Measurements from ENCODE around the gene UTP14C.

Gene UTP14C

GRCh38 chr13:51988988-51989618, 35.4 kb upstream of the UTP14C start:
- Histone ChIP-seq H3K27ac (ENCODE audit: low read depth in 2 of 2, low read length in 2 of 2) (no peak overlapping the region), H3K9me3 (ENCODE audit: control insufficient read depth in 2 of 2, low read length in 2 of 2) (no peaks in the 10 kb centered on the region), H3K36me3 (ENCODE audit: control insufficient read depth in 2 of 2, insufficient read depth in 2 of 2, low read length in 2 of 2) (no peaks in the 10 kb centered on the region), H3K27me3 (ENCODE audit: control insufficient read depth in 2 of 2, insufficient read depth in 2 of 2, low read length in 2 of 2) (no peaks in the 10 kb centered on the region), H3K4me1 (ENCODE audit: control insufficient read depth in 2 of 2, insufficient read depth in 2 of 2, low read length in 2 of 2) (no peaks in the 10 kb centered on the region), H3K4me3 (ENCODE audit: low read length in 2 of 2) (no peak overlapping the region), H3K9ac (ENCODE audit: low read depth in 1 of 2, low read length in 2 of 2) (no peak overlapping the region)

DNA sequence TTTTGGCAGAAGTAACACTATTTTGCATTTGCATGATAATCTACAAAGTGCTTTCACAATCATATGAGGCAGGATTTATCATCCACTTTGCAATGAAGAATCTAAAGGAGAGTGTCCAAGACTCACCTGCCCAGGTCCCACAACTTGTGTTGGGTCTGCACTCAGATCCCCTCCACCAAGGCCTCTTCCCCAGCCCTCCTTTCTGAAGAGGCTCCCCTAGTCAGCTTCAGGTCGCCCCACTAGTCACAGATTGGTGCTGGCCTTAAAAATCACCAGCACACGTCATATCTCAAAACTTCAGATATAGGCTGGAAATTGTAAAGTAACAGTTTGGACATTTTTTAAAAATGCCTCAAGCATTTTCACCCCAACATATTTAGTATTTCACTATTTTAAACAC, 30.8 kb upstream of the UTP14C start:
- Histone ChIP-seq H3K36me3 (ENCODE audit: control insufficient read depth in 2 of 2, insufficient read depth in 2 of 2, low read length in 2 of 2) (no peaks in the 10 kb centered on the region), H3K27ac (ENCODE audit: low read depth in 2 of 2, low read length in 2 of 2) (no peak overlapping the region), H3K9me3 (ENCODE audit: control insufficient read depth in 2 of 2, low read length in 2 of 2) (no peaks in the 10 kb centered on the region), H3K27me3 (ENCODE audit: control insufficient read depth in 2 of 2, insufficient read depth in 2 of 2, low read length in 2 of 2) (no peaks in the 10 kb centered on the region), H3K4me3 (ENCODE audit: low read length in 2 of 2) (no peak overlapping the region), H3K4me1 (ENCODE audit: control insufficient read depth in 2 of 2, insufficient read depth in 2 of 2, low read length in 2 of 2) (peaks cover 5 to 19% of the 10 kb centered on the region in 2 donors), H3K9ac (ENCODE audit: low read depth in 1 of 2, low read length in 2 of 2) (no peak overlapping the region)

DNA sequence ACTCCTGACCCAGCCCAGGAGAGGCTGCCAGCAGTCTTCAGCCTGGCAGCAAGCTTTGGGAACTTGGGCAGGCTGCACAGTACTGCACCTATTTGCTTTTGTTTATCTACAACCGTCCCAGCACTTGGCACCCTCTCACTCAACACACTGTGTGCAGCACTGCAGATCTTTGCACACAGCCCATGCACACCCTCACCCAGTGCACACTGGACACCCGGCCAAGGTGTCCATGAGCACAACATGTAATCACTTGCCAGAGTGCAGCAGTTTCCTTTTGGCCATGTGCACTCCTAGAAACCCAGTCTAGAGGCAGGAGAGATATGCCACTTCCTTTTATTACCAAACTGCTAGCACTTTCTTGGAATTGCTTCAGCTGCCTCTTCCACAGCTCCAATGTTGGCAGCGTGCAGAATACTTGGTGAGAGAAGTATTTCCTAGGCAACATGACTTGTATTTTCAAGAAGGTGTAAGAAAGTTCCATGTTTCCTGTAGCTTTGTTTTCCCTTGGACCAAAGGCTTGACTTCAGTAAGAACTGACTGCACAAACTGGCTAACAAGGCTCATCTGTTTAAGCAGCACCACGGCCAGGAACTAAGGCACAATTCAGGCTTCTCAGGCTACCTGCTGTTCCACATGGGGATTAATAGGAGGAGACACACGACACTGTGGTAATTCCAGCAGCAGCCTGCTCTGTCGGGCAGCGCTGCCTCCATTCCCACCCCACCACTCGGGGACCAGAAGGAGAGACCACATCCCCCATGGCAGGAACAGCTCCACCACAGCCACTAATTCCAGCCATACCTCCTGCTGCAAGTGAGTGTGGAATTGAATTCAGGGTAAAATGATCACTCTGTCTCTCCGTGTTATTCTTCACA, 28.6 kb upstream of the UTP14C start:
- no peaks in the 10 kb centered on the region for H3K36me3 ChIP-seq (ENCODE audit: control insufficient read depth in 2 of 2, insufficient read depth in 2 of 2, low read length in 2 of 2)
- peak overlapping the region in 1 of 2 donors; percentile 39 for H3K4me3 ChIP-seq (ENCODE audit: low read length in 2 of 2)
- H3K27me3 ChIP-seq (ENCODE audit: control insufficient read depth in 2 of 2, insufficient read depth in 2 of 2, low read length in 2 of 2) = no peaks in the 10 kb centered on the region

DNA sequence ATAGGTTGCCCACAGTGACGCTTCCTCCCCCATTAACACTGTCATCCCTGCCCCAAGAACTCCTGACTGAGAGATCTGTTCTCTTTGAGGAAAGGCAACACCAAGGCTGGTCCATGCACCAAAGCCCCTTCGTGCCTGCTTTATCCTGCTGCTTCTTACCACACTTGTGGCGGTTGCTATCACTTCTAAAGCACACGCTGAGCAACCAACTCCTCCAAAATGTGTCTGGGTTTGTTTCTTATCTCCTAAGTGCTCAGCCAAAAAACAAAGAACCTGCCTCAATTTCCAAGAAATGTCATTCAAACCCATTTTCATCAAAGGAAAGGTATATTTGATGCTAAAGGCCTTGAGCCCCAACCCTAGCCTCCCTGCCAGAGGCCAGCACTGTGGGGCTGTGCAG, 27.9 kb upstream of the UTP14C start:
- H3K9me3 ChIP-seq (ENCODE audit: control insufficient read depth in 2 of 2, low read length in 2 of 2) = no peaks in the 10 kb centered on the region
- H3K36me3 ChIP-seq (ENCODE audit: control insufficient read depth in 2 of 2, insufficient read depth in 2 of 2, low read length in 2 of 2) = no peaks in the 10 kb centered on the region
- H3K4me1 ChIP-seq (ENCODE audit: control insufficient read depth in 2 of 2, insufficient read depth in 2 of 2, low read length in 2 of 2) = peaks cover 5 to 19% of the 10 kb centered on the region in 2 donors
- no peak overlapping the region for H3K4me3 ChIP-seq (ENCODE audit: low read length in 2 of 2)
- H3K9ac ChIP-seq (ENCODE audit: low read depth in 1 of 2, low read length in 2 of 2) = no peak overlapping the region
- no peaks in the 10 kb centered on the region for H3K27me3 ChIP-seq (ENCODE audit: control insufficient read depth in 2 of 2, insufficient read depth in 2 of 2, low read length in 2 of 2)
- H3K27ac ChIP-seq (ENCODE audit: low read depth in 2 of 2, low read length in 2 of 2) = peak overlapping the region; percentile 63 to 65

More for the DNA sequence above, 28.6 kb upstream of the UTP14C start:
- no peaks in the 10 kb centered on the region for H3K9me3 ChIP-seq (ENCODE audit: control insufficient read depth in 2 of 2, low read length in 2 of 2)
- peak overlapping the region; percentile 63 to 65 for H3K27ac ChIP-seq (ENCODE audit: low read depth in 2 of 2, low read length in 2 of 2)
- H3K4me1 ChIP-seq (ENCODE audit: control insufficient read depth in 2 of 2, insufficient read depth in 2 of 2, low read length in 2 of 2) = peaks cover 5 to 19% of the 10 kb centered on the region in 2 donors
- H3K9ac ChIP-seq (ENCODE audit: low read depth in 1 of 2, low read length in 2 of 2) = peak overlapping the region; percentile 36 to 45

- no peaks in the 10 kb centered on the region for H3K9me3 ChIP-seq (ENCODE audit: control insufficient read depth in 2 of 2, low read length in 2 of 2)
- H3K9ac ChIP-seq (ENCODE audit: low read depth in 1 of 2, low read length in 2 of 2) = no peak overlapping the region
- H3K27ac ChIP-seq (ENCODE audit: low read depth in 2 of 2, low read length in 2 of 2) = no peak overlapping the region
- H3K27me3 ChIP-seq (ENCODE audit: control insufficient read depth in 2 of 2, insufficient read depth in 2 of 2, low read length in 2 of 2) = no peaks in the 10 kb centered on the region
- H3K4me3 ChIP-seq (ENCODE audit: low read length in 2 of 2) = no peak overlapping the region
- H3K4me1 ChIP-seq (ENCODE audit: control insufficient read depth in 2 of 2, insufficient read depth in 2 of 2, low read length in 2 of 2) = peaks cover 5 to 19% of the 10 kb centered on the region in 2 donors
- H3K36me3 ChIP-seq (ENCODE audit: control insufficient read depth in 2 of 2, insufficient read depth in 2 of 2, low read length in 2 of 2) = no peaks in the 10 kb centered on the region
Observed at GRCh38 chr13:51997186-51997585, 27.3 kb upstream of the UTP14C start.

DNA sequence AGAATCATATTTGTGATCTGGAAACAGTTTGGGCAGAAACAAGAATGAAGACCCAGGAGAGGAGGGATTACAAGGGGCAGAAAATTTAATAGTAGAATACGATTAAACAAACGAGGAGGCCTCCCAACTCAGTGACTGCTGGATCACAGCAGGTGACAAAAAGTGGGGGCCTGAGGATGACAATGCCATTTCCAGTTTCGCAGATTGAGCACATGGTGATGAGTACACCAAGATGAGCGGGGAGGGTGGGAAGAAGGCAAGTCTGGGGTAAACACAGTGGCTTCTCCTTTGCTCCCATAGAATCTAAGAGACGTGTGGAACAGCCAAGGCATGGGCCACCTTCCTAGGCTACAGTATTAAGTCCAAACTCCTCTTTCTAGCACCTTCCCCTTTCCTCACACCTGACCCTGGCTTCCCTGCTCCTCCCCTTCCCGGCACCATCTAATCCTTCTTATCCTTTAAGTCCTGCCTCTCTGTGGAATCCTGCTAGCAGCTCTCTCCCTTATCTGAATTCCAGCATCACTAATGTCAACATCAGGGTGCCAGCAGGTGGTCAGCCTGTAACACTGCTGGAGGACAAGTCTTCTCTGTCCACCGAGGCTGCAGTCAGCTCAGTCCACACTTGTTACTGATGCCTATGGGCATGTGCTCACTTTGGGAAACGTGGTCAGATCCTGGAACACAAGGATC, 26.7 kb upstream of the UTP14C start:
- Histone ChIP-seq H3K36me3 (ENCODE audit: control insufficient read depth in 2 of 2, insufficient read depth in 2 of 2, low read length in 2 of 2) (no peaks in the 10 kb centered on the region), H3K4me3 (ENCODE audit: low read length in 2 of 2) (no peak overlapping the region), H3K4me1 (ENCODE audit: control insufficient read depth in 2 of 2, insufficient read depth in 2 of 2, low read length in 2 of 2) (peaks cover 5 to 19% of the 10 kb centered on the region in 2 donors), H3K27ac (ENCODE audit: low read depth in 2 of 2, low read length in 2 of 2) (no peak overlapping the region), H3K9ac (ENCODE audit: low read depth in 1 of 2, low read length in 2 of 2) (no peak overlapping the region), H3K9me3 (ENCODE audit: control insufficient read depth in 2 of 2, low read length in 2 of 2) (no peaks in the 10 kb centered on the region), H3K27me3 (ENCODE audit: control insufficient read depth in 2 of 2, insufficient read depth in 2 of 2, low read length in 2 of 2) (no peaks in the 10 kb centered on the region)

- no peak overlapping the region for H3K9ac ChIP-seq (ENCODE audit: low read depth in 1 of 2, low read length in 2 of 2)
- H3K4me3 ChIP-seq (ENCODE audit: low read length in 2 of 2) = no peak overlapping the region
- no peak overlapping the region for H3K27ac ChIP-seq (ENCODE audit: low read depth in 2 of 2, low read length in 2 of 2)
- H3K27me3 ChIP-seq (ENCODE audit: control insufficient read depth in 2 of 2, insufficient read depth in 2 of 2, low read length in 2 of 2) = no peaks in the 10 kb centered on the region
- peaks cover 5 to 19% of the 10 kb centered on the region in 2 donors for H3K4me1 ChIP-seq (ENCODE audit: control insufficient read depth in 2 of 2, insufficient read depth in 2 of 2, low read length in 2 of 2)
- H3K36me3 ChIP-seq (ENCODE audit: control insufficient read depth in 2 of 2, insufficient read depth in 2 of 2, low read length in 2 of 2) = no peaks in the 10 kb centered on the region
- no peaks in the 10 kb centered on the region for H3K9me3 ChIP-seq (ENCODE audit: control insufficient read depth in 2 of 2, low read length in 2 of 2)
Observed at GRCh38 chr13:51998723-51999509, 25.6 kb upstream of the UTP14C start.

DNA sequence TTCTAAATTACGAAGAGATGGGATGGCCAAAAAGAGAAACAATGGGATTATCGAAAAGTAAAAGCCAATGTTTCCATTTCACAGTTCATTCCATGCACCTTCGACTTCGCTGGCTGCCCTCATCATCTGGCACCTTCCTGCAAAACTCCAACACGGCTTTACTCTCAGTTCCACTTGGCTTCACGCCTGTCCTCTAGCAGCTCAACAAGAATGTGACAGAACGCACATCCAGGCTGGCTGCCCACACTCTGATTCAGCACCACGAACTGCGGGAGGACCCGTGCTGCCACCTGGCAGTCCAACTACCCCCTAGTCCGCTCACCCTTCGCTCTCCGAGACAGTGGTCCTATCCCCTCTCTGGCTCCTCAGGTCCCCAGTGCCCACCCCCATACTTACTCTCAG, 25.0 kb upstream of the UTP14C start:
- peaks cover 5 to 23% of the 10 kb centered on the region in 2 donors for H3K4me1 ChIP-seq (ENCODE audit: control insufficient read depth in 2 of 2, insufficient read depth in 2 of 2, low read length in 2 of 2)
- no peak overlapping the region for H3K9ac ChIP-seq (ENCODE audit: low read depth in 1 of 2, low read length in 2 of 2)
- H3K27ac ChIP-seq (ENCODE audit: low read depth in 2 of 2, low read length in 2 of 2) = no peak overlapping the region
- H3K27me3 ChIP-seq (ENCODE audit: control insufficient read depth in 2 of 2, insufficient read depth in 2 of 2, low read length in 2 of 2) = no peaks in the 10 kb centered on the region
- H3K9me3 ChIP-seq (ENCODE audit: control insufficient read depth in 2 of 2, low read length in 2 of 2) = no peaks in the 10 kb centered on the region
- H3K4me3 ChIP-seq (ENCODE audit: low read length in 2 of 2) = no peak overlapping the region
- no peaks in the 10 kb centered on the region for H3K36me3 ChIP-seq (ENCODE audit: control insufficient read depth in 2 of 2, insufficient read depth in 2 of 2, low read length in 2 of 2)

- Histone ChIP-seq H3K4me1 (ENCODE audit: control insufficient read depth in 2 of 2, insufficient read depth in 2 of 2, low read length in 2 of 2) (peaks cover 5 to 23% of the 10 kb centered on the region in 2 donors), H3K27ac (ENCODE audit: low read depth in 2 of 2, low read length in 2 of 2) (no peak overlapping the region), H3K4me3 (ENCODE audit: low read length in 2 of 2) (no peak overlapping the region)
Observed at GRCh38 chr13:51999921-52000320, 24.6 kb upstream of the UTP14C start.

More at GRCh38 chr13:51999921-52000320, 24.6 kb upstream of the UTP14C start:
- Histone ChIP-seq H3K9me3 (ENCODE audit: control insufficient read depth in 2 of 2, low read length in 2 of 2) (no peaks in the 10 kb centered on the region), H3K36me3 (ENCODE audit: control insufficient read depth in 2 of 2, insufficient read depth in 2 of 2, low read length in 2 of 2) (no peaks in the 10 kb centered on the region), H3K9ac (ENCODE audit: low read depth in 1 of 2, low read length in 2 of 2) (no peak overlapping the region), H3K27me3 (ENCODE audit: control insufficient read depth in 2 of 2, insufficient read depth in 2 of 2, low read length in 2 of 2) (no peaks in the 10 kb centered on the region)

Data from mucosa of rectum (tissue), 2 donors.